Neural progenitor cell (in vitro differentiated cells): ENCODE results near the gene IKZF5.

ENCODE experiments used
- EZH2phosphoT487 ChIP-seq: fragments of 200-600 bp; sonication (generic); IDR thresholded peaks from 2 replicates; pipeline ENCODE4 v1.6.1; 2017; ENCODE audit warnings: antibody characterized with exemption
- TF ChIP-seq, protein P1 (sequence below): fragments of 200-600 bp; sonication (generic); IDR thresholded peaks from 2 replicates; pipeline ENCODE4 v1.5.1; 2017; ENCODE audit warnings: antibody characterized with exemption, mild to moderate bottlenecking

DNA sequence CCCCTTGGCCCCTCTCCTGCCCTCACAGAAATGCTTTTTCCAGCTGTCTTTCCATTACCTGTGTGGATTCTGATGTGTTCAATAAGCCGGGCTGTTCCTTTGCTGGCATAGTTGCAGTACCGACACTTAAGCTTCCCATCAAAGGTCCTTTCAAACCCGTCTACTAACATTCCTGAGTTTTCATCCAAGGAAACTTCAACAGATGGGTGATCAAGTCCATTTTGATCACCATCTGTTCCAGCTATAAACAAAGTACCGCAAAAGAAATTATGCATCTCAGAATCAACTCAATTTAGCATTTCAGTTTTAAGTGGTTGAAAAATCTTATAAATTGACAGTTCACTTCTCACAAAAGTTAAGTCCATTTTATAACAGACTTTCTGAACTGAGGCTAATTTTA is 12.7 kb downstream of the IKZF5 start:
- TF ChIP-seq, protein P1, sequence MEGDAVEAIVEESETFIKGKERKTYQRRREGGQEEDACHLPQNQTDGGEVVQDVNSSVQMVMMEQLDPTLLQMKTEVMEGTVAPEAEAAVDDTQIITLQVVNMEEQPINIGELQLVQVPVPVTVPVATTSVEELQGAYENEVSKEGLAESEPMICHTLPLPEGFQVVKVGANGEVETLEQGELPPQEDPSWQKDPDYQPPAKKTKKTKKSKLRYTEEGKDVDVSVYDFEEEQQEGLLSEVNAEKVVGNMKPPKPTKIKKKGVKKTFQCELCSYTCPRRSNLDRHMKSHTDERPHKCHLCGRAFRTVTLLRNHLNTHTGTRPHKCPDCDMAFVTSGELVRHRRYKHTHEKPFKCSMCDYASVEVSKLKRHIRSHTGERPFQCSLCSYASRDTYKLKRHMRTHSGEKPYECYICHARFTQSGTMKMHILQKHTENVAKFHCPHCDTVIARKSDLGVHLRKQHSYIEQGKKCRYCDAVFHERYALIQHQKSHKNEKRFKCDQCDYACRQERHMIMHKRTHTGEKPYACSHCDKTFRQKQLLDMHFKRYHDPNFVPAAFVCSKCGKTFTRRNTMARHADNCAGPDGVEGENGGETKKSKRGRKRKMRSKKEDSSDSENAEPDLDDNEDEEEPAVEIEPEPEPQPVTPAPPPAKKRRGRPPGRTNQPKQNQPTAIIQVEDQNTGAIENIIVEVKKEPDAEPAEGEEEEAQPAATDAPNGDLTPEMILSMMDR: no peak
- TF ChIP-seq EZH2phosphoT487: no peak
